Ishikawa (cell line): ENCODE data around the gene SH3BGRL3.

Experiments
- CEBPB ChIP-seq: IDR thresholded peaks from 2 replicates; pipeline ENCODE4 v1.6.1; 2012
- CREB1 ChIP-seq: IDR thresholded peaks from 2 replicates; pipeline ENCODE4 v1.6.1; 2012; ENCODE audit warnings: low read depth
- EGR1 ChIP-seq: IDR thresholded peaks from 2 replicates; pipeline ENCODE4 v1.6.1; 2012
- EP300 ChIP-seq: IDR thresholded peaks from 2 replicates; pipeline ENCODE4 v1.6.1; 2012; ENCODE audit warnings: borderline replicate concordance
- FOXM1 ChIP-seq: IDR thresholded peaks from 2 replicates; pipeline ENCODE4 v1.6.1; 2012; ENCODE audit warnings: low read depth, borderline replicate concordance
- MAX ChIP-seq: IDR thresholded peaks from 2 replicates; pipeline ENCODE4 v1.6.1; 2012
- NFIC ChIP-seq: IDR thresholded peaks from 2 replicates; pipeline ENCODE4 v1.6.1; 2012
- RAD21 ChIP-seq: IDR thresholded peaks from 2 replicates; pipeline ENCODE4 v1.6.1; 2012; ENCODE audit warnings: low read depth
- TAF1 ChIP-seq: IDR thresholded peaks from 2 replicates; pipeline ENCODE4 v1.6.1; 2012; ENCODE audit warnings: low read depth, mild to moderate bottlenecking
- TCF12 ChIP-seq: IDR thresholded peaks from 2 replicates; pipeline ENCODE4 v1.6.1; 2012; ENCODE audit warnings: low read depth
- TEAD4 ChIP-seq: IDR thresholded peaks from 2 replicates; pipeline ENCODE4 v1.6.1; 2012
- YY1 ChIP-seq: IDR thresholded peaks from 2 replicates; pipeline ENCODE4 v1.6.1; 2012; ENCODE audit warnings: low read depth
- ZBTB7A ChIP-seq: IDR thresholded peaks from 2 replicates; pipeline ENCODE4 v1.6.1; 2012; ENCODE audit warnings: low read depth
- TF ChIP-seq, protein P1 (sequence below): IDR thresholded peaks from 2 replicates; pipeline ENCODE4 v1.6.1; 2012
- TF ChIP-seq, protein P2 (sequence below): IDR thresholded peaks from 2 replicates; pipeline ENCODE4 v1.6.1; 2012; ENCODE audit warnings: low read depth, mild to moderate bottlenecking

The SH3BGRL3 gene

DNA sequence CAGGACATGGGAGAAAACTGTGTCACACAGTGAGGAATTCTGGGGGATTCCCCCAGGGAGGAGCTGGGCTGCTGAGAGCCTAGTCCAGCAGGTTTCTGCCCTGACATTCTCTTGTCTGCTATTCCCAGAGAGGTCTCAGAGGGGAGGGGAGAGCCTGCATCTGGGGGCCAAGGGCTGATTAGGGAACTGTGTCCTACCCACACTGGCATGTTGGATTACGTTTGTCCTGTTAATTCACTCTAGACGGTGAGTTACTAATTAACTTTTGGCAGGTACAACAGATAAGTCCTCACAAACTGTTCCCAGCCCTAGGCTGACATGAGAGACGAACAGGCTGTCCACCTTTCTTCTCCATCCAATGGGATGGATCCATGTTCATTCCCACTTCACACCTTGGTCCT, 2.6 kb upstream of the SH3BGRL3 start:
- TF ChIP-seq, protein P1, sequence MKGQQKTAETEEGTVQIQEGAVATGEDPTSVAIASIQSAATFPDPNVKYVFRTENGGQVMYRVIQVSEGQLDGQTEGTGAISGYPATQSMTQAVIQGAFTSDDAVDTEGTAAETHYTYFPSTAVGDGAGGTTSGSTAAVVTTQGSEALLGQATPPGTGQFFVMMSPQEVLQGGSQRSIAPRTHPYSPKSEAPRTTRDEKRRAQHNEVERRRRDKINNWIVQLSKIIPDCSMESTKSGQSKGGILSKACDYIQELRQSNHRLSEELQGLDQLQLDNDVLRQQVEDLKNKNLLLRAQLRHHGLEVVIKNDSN: no peak
- TF ChIP-seq CEBPB (no peak), EGR1 (no peak), EP300 (no peak), YY1 (no peak), TAF1 (no peak), NFIC (no peak), CREB1 (no peak)

- TF ChIP-seq TEAD4 (no peak), RAD21 (no peak)
- TF ChIP-seq, protein P1: no peak
Observed at GRCh38 chr1:26277719-26278118, 2.2 kb upstream of the SH3BGRL3 start.

- TF ChIP-seq EP300: no peak
- TF ChIP-seq, protein P1: no peak
- no peak for TF ChIP-seq CEBPB
- TF ChIP-seq RAD21: no peak
- TF ChIP-seq, protein P2, sequence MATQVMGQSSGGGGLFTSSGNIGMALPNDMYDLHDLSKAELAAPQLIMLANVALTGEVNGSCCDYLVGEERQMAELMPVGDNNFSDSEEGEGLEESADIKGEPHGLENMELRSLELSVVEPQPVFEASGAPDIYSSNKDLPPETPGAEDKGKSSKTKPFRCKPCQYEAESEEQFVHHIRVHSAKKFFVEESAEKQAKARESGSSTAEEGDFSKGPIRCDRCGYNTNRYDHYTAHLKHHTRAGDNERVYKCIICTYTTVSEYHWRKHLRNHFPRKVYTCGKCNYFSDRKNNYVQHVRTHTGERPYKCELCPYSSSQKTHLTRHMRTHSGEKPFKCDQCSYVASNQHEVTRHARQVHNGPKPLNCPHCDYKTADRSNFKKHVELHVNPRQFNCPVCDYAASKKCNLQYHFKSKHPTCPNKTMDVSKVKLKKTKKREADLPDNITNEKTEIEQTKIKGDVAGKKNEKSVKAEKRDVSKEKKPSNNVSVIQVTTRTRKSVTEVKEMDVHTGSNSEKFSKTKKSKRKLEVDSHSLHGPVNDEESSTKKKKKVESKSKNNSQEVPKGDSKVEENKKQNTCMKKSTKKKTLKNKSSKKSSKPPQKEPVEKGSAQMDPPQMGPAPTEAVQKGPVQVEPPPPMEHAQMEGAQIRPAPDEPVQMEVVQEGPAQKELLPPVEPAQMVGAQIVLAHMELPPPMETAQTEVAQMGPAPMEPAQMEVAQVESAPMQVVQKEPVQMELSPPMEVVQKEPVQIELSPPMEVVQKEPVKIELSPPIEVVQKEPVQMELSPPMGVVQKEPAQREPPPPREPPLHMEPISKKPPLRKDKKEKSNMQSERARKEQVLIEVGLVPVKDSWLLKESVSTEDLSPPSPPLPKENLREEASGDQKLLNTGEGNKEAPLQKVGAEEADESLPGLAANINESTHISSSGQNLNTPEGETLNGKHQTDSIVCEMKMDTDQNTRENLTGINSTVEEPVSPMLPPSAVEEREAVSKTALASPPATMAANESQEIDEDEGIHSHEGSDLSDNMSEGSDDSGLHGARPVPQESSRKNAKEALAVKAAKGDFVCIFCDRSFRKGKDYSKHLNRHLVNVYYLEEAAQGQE: no peak
- no peak for TF ChIP-seq TCF12
- TF ChIP-seq CREB1: no peak
- TF ChIP-seq ZBTB7A: no peak
- no peak for TF ChIP-seq TAF1
- TF ChIP-seq EGR1: no peak
- TF ChIP-seq YY1: no peak
- TF ChIP-seq TEAD4: no peak
- TF ChIP-seq MAX: no peak
- no peak for TF ChIP-seq FOXM1
- TF ChIP-seq NFIC: no peak
Observed at GRCh38 chr1:26278303-26278702, 1.6 kb upstream of the SH3BGRL3 start.

DNA sequence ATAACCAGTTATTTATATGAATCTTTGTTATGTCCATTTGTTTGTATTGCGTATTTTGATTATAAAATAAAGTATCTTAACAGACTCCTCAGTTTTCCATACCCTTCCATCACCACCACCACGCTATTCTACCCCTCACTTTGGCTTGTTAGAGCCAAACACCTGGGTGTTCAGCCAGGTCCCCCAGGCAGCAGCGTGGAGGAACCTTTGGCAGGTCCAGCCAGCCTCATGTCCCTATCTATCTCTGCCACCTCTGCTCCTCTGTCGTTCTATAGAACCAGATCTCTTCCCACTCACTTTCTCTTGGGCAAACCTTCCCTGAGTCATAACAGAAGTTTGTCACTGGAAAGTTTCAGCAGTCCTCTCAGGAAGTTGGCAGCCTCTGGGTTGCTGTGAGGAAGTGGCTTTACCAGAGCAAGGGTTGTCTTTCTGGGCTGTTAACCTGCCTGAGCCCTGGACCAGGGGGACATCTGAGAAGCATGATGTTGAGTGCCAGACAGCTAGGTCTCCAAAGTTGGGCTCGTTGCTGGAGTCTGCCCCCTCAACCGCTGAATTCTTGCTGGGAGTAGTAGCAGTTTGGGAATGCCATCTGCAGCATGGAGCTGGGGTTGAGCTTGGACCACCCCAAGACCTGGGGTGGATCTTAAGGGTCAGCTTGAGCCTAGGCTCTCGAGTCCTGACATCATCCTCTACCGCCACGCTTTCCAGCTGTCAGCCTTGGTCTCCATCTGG, 996 bp upstream of the SH3BGRL3 start:
- TF ChIP-seq NFIC: no peak
- no peak for TF ChIP-seq YY1
- no peak for TF ChIP-seq TCF12
- TF ChIP-seq, protein P1: no peak
- no peak for TF ChIP-seq FOXM1
- no peak for TF ChIP-seq TAF1
- TF ChIP-seq TEAD4: no peak
- no peak for TF ChIP-seq ZBTB7A

DNA sequence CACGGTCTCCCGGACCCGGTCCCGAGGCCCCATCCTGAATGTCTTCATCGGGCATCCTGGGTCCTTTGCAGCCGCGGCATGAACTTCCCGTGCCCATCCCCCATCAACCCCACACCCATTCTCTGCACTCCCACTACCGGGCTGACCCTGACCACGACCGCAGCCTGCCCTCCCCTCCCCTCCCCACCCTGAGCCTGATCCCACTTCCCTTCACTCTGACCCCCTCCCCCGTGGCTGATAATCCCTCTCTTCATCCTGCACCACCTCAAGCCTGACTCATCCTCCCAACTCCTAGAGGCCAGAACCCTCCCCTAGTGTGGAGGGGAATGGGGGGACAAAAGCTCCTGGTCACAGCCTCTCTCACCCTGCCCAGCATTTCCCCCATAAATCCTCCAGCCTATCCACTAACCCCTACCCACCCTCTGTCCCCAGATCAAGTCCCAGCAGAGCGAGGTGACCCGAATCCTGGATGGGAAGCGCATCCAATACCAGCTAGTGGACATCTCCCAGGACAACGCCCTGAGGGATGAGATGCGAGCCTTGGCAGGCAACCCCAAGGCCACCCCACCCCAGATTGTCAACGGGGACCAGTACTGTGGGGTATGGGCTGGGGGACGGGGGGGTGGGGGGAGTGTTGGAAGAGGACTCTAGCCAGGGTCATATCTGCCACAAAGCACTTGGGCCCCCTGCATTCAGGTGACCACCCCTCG, 602 bp downstream of the SH3BGRL3 start:
- no peak for TF ChIP-seq EGR1
- TF ChIP-seq MAX: no peak
- TF ChIP-seq TEAD4: no peak
- TF ChIP-seq YY1: no peak
- TF ChIP-seq, protein P2: no peak
- TF ChIP-seq ZBTB7A: no peak
- TF ChIP-seq EP300: no peak
- TF ChIP-seq, protein P1: no peak
- no peak for TF ChIP-seq RAD21
- no peak for TF ChIP-seq NFIC
- no peak for TF ChIP-seq FOXM1
- no peak for TF ChIP-seq CREB1
- TF ChIP-seq TAF1: no peak
